Embryonic facial prominence (tissue), 1 donor: ENCODE data around the gene JTB.
A peak's percentile ranks its signal among the peaks of the same experiment; 100 is the strongest.
"Not testable (repeated sequence)": the region's sequence is repeated elsewhere in the genome, so short reads cannot be mapped to it uniquely, and the experiment has no call there.

Experiments used
- DNase-seq: peaks from one replicate; pipeline ENCODE4 v3.0.0-alpha.2; 2016; ENCODE audit errors: extremely low spot score

The JTB gene

DNA sequence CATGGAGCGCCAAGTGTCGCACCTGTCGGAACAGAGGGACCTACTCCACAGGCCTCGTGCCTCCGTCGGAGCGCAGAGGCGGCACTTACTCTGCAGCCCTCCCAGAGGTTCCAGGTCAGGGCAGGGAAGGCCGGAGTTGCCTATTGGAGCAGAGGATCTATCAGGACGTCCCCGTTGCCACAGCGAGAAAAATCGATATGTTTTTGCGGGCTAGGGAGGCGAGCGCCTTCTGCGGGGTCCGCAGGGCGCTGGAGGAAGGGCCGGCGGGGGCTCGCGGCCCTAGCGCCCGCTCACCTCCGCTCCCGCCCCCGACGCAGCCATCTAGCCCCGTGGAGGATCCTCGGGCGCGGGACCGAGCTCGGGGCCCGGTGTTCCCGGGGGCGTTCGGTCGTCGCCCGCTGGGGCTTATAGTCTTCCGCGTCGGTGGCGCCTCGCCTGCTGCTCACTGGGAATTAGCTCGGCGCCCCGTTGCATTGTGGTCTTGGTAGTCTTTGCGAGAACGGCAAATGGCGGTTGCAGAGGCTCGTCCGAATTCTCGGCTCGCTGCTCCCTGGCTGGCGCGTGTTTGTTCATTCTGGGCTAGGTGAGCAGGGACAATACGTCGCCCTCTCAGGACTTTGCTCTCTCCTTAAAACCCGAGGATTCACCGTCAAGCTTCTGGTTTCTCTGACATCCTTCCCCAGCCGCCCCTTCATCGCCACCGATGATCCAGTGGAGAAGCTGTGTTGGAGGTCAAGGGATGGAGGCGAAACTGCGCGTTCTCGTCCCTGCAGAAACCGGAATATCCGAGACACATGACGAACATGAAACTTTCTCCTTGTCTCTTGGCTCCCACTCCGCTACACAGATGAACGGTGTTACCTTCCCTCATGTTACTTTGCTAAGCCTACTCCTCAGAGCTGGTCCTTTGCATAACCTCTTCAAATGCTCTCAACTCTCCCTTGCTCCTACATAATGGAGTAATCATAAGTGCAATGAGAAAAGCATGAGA lies at the start of gene JTB:
Gene JTB, minus strand, starts transcription at position 425 of the 991 bp plus-strand sequence. Its CDS starts 422 bp downstream, at position 3.
- peak; percentile 69 for DNase-seq

- DNase-seq, result no peak
Measured at GRCh38 chr1:154019940-154020339, 42.5 kb upstream of the JTB start.

DNA sequence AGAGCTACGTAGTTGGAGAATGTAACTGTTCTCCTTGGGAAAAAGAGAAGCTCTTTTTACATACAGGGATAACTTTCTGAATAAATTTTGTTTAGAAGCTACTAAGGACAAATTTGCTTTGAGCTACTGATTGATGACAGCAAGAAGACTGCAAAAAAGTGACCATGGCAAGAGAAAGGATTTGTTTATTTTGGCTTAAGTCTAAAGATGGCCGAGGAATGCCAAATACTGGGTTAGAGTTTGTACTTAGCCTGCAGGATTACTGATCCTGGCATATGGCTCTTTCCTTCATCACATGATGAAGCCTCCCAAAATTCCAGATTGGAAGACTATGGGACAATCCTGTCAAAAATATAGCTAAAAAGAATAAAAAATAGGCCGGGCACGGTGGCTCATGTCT lies 41.8 kb upstream of the JTB start:
- no peak for DNase-seq

GRCh38 chr1:154014154-154014907 lies 36.9 kb upstream of the JTB start:
- DNase-seq, result no peak

DNA sequence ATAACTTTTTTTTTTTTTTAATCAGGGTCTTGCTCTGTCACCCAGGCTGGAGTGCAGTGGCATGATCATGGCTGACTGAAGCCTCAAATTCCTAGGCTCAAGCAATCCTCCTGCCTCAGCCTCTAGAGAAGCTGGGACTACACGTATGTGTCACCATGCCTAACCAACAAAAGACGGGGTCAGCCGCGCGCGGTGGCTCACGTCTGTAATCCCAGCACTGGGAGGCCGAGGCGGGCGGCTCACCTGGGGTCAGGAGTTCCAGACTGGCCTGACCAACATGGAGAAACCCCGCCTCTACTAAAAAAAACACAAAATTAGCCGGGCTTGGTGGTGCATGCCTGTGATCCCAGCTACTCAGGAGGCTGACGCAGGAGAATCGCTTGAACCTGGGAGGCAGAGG lies 35.1 kb upstream of the JTB start:
- not testable (repeated sequence) for DNase-seq

DNA sequence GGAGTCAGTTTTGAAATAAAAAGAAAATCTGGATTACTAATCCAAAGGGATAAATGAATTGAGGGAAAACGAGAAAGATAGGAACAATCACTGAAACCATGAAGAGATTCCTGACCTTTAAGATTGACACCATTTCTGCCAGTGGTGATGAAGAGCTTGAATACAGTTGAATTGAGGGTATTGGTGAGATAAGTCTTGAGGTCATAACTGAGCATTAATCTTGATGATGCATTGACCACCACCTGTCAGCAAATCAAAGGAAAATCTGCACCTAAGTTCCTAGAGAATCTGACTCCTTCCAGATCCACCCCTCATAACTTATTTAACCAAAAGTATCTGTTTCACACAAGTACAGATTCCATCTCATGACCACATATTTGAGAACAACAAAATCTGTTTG lies 34.7 kb upstream of the JTB start:
- DNase-seq, result no peak

GRCh38 chr1:154006136-154006535 lies 28.7 kb upstream of the JTB start:
- no peak for DNase-seq

GRCh38 chr1:154000420-154000819 lies 22.9 kb upstream of the JTB start:
- DNase-seq, result no peak

GRCh38 chr1:153996882-153997281 lies 19.4 kb upstream of the JTB start:
- DNase-seq, result not testable (repeated sequence)

GRCh38 chr1:153995640-153996039 lies 18.2 kb upstream of the JTB start:
- DNase-seq, result no peak

- no peak for DNase-seq
Measured at GRCh38 chr1:153995202-153995601, 17.7 kb upstream of the JTB start.

GRCh38 chr1:153991806-153992205 lies 14.3 kb upstream of the JTB start:
- DNase-seq, result no peak

- DNase-seq, result no peak
Measured at GRCh38 chr1:153991151-153991630, 13.7 kb upstream of the JTB start.

GRCh38 chr1:153990468-153991150 lies 13.1 kb upstream of the JTB start, which contains the start of gene RPS27:
TSS of gene RPS27 (plus strand) at chr1:153990762. CDS start at chr1:153990797, 35 bp downstream.
- DNase-seq, result peak; percentile 100

GRCh38 chr1:153987621-153988020 lies 10.1 kb upstream of the JTB start:
- DNase-seq, result no peak

GRCh38 chr1:153985941-153986761 lies 8.7 kb upstream of the JTB start, which contains the start of gene RAB13:
TSS of gene RAB13 (minus strand) at chr1:153986339. CDS start at chr1:153986236, 103 bp downstream.
- DNase-seq, result peak; percentile 81

DNA sequence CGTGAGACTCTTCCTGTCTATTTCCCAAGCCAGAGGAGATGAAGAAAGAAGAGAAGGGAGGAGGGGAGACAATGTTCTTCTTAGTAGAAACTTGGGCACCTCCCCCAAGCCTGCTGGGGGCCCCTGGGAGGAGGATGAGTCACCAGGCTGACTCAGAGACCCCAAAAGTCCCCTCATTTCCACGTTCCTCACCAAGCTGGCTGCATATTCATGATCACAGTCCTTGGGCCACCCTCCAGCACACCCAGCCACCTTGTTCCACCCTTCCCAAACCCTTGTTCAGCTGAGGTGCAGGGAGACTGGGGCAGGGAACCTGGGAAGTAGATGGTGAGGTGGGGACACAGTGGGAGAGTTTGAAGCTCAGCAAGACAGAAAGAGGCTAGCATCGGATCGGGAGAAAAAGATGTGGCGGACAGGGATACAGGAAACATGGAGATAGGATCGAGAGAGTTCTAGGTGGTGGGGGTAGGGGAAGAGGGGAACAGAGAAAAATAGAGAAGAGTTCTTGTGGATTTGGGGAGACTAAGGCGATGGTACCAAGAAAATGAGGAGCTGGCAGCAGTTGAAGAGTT lies 8.0 kb upstream of the JTB start:
- no peak for DNase-seq

DNA sequence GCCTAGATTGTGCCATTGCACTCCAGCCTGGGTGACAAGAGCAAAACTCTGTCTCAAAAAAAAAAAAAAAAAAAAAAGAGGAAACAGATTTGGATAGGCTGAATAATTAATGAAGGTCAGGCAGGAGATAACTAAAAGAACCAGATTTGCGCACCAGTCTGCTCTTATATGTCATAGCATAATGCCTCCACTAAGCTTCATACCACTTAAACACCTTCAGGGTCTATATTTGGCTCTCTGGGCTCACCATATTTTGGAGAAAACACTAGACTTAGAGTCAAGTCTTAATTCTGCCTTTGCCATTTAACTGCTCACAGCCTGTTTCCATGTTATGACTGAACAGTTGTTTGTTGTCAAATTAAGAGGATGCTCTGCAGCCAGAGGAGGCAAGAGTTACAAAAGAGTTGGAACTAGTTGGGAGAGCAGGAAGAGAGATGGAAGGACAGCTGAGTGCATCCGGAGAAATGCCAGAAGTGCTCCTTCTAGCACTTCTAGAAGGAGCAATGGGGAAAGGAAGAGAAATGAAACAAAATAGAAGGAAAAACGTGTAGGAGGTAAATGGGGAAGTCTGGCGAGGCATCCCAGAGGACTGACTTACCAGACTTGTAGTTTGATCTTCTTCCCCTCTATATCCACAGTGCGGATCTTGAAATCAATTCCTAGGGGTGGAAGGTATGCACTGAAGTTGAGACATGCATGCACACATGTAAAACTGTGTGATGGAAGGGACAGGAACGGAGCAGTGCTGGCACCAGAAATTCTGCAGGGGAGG lies 6.8 kb upstream of the JTB start:
- DNase-seq, result no peak

DNA sequence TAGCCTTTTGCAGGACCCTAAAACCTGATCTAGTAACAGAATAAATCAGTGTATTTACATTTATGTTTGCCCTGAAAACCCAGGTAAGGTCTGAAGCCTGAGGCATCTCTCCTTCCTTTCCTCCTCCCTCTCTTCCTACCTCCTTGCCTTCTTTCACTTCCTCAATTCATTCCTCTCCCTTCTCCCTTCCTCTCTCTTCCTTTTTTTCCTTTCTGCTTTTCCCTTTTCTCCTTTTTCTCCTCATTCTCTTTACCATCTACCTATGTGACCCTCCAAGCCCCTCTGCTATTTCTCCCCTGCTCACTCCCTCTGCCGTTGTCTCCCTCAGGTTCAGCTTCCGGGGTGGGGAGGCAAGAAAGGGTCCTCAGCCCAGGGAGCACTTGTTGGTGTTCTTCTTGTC lies 4.3 kb upstream of the JTB start:
- DNase-seq, result not testable (repeated sequence)

GRCh38 chr1:153979091-153979490 lies 1.6 kb upstream of the JTB start:
- not testable (repeated sequence) for DNase-seq
